ENCODE measurements around the gene NYAP2. TPM values are rescaled to one million over a fixed set of nuclear protein-coding genes. Genes with fewer than 3 reads are reported as not detected.

Gene NYAP2
- total RNA-seq, 1 experiment from 2014 or later, result not detected

DNA sequence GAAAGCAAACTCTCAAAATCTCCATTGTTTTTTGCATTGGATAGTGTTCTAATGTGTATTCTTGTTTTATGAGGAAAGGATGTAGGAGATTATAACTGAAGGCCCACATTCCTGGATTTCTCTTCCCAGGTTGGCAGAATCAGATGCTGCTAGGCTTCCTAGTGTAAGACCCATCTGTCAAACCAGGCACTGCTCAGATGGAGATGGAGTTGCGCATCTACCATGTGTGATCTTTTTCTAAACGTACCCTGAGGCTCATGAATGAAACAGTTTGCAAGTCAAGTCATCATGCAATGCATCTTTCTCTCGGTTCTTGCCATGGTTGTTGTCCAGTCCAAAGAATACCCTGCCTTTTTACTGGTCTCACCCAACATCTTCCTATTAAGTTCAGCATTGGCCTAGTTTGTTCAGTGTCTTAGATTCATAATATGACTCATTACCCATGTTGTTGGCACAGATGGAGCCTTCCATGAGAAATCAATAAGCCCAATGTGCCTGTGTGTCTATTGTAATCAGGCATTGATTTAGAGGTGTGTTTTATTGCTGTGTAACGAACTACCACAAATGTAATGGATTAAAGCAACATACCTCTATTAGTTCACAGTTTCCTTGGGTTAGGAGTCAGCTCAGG, 127.4 kb downstream of the NYAP2 start:
- no peaks in the 10 kb centered on the region for H3K36me3 Mint-ChIP-seq
- CTCF ChIA-PET, result no interaction called here
- no peaks in the 10 kb centered on the region for H3K27me3 Mint-ChIP-seq (ENCODE audit: low read depth)
- DNase-seq (ENCODE audit: low spot score), result no peak
- ATAC-seq, result no peak
- no peaks in the 10 kb centered on the region for H3K4me1 Mint-ChIP-seq
- POLR2A ChIA-PET, result no interaction called here
- no peaks in the 10 kb centered on the region for H3K9me3 Mint-ChIP-seq
- no peak overlapping the region for H3K27ac Mint-ChIP-seq
- TF ChIP-seq CTCF (IDR thresholded peaks at IDR 0.05), result no peak
- no peak for TF ChIP-seq PRRX2 (CRISPR knock-in tag; IDR thresholded peaks at IDR 0.05)
- TF ChIP-seq STAT6 (CRISPR knock-in tag; conservative IDR thresholded peaks at IDR 0.05; ENCODE audit: low read depth), result no peak
- TF ChIP-seq CREB1 (CRISPR knock-in tag; IDR thresholded peaks at IDR 0.05), result no peak
- TF ChIP-seq KAT7 (CRISPR knock-in tag; IDR thresholded peaks at IDR 0.05; ENCODE audit: borderline replicate concordance), result no peak
- TF ChIP-seq HMGXB4 (CRISPR knock-in tag; IDR thresholded peaks at IDR 0.05), result no peak
- TF ChIP-seq NFYB (CRISPR knock-in tag; conservative IDR thresholded peaks at IDR 0.05; ENCODE audit: low read depth), result no peak
- no peak for TF ChIP-seq MXD4 (CRISPR knock-in tag; IDR thresholded peaks at IDR 0.05; ENCODE audit: borderline replicate concordance)
- no peak for TF ChIP-seq FOXK1 (CRISPR knock-in tag; IDR thresholded peaks at IDR 0.05)
- no peak overlapping the region for H3K4me3 Mint-ChIP-seq

GRCh38 chr2:225531559-225531958, 132.0 kb downstream of the NYAP2 start:
- ChIA-PET CTCF (no interaction called here), POLR2A (no interaction called here)
- TF ChIP-seq, protein P1, sequence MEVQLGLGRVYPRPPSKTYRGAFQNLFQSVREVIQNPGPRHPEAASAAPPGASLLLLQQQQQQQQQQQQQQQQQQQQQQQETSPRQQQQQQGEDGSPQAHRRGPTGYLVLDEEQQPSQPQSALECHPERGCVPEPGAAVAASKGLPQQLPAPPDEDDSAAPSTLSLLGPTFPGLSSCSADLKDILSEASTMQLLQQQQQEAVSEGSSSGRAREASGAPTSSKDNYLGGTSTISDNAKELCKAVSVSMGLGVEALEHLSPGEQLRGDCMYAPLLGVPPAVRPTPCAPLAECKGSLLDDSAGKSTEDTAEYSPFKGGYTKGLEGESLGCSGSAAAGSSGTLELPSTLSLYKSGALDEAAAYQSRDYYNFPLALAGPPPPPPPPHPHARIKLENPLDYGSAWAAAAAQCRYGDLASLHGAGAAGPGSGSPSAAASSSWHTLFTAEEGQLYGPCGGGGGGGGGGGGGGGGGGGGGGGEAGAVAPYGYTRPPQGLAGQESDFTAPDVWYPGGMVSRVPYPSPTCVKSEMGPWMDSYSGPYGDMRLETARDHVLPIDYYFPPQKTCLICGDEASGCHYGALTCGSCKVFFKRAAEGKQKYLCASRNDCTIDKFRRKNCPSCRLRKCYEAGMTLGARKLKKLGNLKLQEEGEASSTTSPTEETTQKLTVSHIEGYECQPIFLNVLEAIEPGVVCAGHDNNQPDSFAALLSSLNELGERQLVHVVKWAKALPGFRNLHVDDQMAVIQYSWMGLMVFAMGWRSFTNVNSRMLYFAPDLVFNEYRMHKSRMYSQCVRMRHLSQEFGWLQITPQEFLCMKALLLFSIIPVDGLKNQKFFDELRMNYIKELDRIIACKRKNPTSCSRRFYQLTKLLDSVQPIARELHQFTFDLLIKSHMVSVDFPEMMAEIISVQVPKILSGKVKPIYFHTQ (CRISPR knock-in tag; IDR thresholded peaks at IDR 0.05), result no peak
- no peak for TF ChIP-seq MYBL2 (CRISPR knock-in tag; IDR thresholded peaks at IDR 0.05)
- TF ChIP-seq PRDM15 (CRISPR knock-in tag; IDR thresholded peaks at IDR 0.05), result no peak
- TF ChIP-seq, protein P2, sequence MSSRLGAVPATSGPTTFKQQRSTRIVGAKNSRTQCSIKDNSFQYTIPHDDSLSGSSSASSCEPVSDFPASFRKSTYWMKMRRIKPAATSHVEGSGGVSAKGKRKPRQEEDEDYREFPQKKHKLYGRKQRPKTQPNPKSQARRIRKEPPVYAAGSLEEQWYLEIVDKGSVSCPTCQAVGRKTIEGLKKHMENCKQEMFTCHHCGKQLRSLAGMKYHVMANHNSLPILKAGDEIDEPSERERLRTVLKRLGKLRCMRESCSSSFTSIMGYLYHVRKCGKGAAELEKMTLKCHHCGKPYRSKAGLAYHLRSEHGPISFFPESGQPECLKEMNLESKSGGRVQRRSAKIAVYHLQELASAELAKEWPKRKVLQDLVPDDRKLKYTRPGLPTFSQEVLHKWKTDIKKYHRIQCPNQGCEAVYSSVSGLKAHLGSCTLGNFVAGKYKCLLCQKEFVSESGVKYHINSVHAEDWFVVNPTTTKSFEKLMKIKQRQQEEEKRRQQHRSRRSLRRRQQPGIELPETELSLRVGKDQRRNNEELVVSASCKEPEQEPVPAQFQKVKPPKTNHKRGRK (CRISPR knock-in tag; IDR thresholded peaks at IDR 0.05; ENCODE audit: borderline replicate concordance), result no peak
- no peak for TF ChIP-seq ZNF232 (CRISPR knock-in tag; IDR thresholded peaks at IDR 0.05)
- no peak for TF ChIP-seq TEAD4 (CRISPR knock-in tag; IDR thresholded peaks at IDR 0.05)
- TF ChIP-seq ZBTB43 (CRISPR knock-in tag; IDR thresholded peaks at IDR 0.05), result no peak
- no peak for TF ChIP-seq TEAD1 (CRISPR knock-in tag; IDR thresholded peaks at IDR 0.05)
- TF ChIP-seq ZSCAN18 (CRISPR knock-in tag; IDR thresholded peaks at IDR 0.05), result no peak
- no peak overlapping the region for H3K4me3 Mint-ChIP-seq
- H3K27ac Mint-ChIP-seq, result no peak overlapping the region
- H3K36me3 Mint-ChIP-seq, result no peaks in the 10 kb centered on the region
- H3K4me1 Mint-ChIP-seq, result no peaks in the 10 kb centered on the region
- no peak for DNase-seq (ENCODE audit: low spot score)
- no peaks in the 10 kb centered on the region for H3K27me3 Mint-ChIP-seq (ENCODE audit: low read depth)
- no peak for ATAC-seq
- H3K9me3 Mint-ChIP-seq, result no peaks in the 10 kb centered on the region

Data from WTC11 (cell line).